ENCODE results near the gene CCL11.
"Not testable (repeated sequence)": the region's sequence is repeated elsewhere in the genome, so short reads cannot be mapped to it uniquely, and the experiment has no call there.

The CCL11 gene

GRCh38 chr17:34321964-34322363 is 36.4 kb downstream of the CCL11 start:
- H2BK5ac ChIP-seq (ENCODE audit: low read length) = no peak overlapping the region
- no peaks in the 10 kb centered on the region for H3K79me1 ChIP-seq (ENCODE audit: low read length)
- H4K8ac ChIP-seq (ENCODE audit: low read depth, low read length) = no peak overlapping the region
- no peak overlapping the region for H3K27ac ChIP-seq (ENCODE audit: low read depth, low read length)
- no peaks in the 10 kb centered on the region for H3K27me3 ChIP-seq (ENCODE audit: insufficient read depth, low read length, poor library complexity)
- H3K4ac ChIP-seq (ENCODE audit: low read depth, low read length) = no peak overlapping the region
- H3K56ac ChIP-seq (ENCODE audit: low read length) = no peak overlapping the region
- no peak overlapping the region for H3K4me3 ChIP-seq (ENCODE audit: low read length)
- no peak overlapping the region for H3K18ac ChIP-seq (ENCODE audit: low read length)
- no peak overlapping the region for H2BK15ac ChIP-seq (replicated peaks; ENCODE audit: low read depth)
- DNase-seq = no peak
- no peak overlapping the region for H2BK120ac ChIP-seq (ENCODE audit: low read depth, low read length)
- H3K4me1 ChIP-seq (ENCODE audit: control insufficient read depth, low read depth, low read length) = no peaks in the 10 kb centered on the region
- H2AK5ac ChIP-seq (ENCODE audit: low read length) = no peak overlapping the region
- H3K9ac ChIP-seq (ENCODE audit: low read length) = no peak overlapping the region
- no peak overlapping the region for H4K5ac ChIP-seq (ENCODE audit: low read length)
- H3K36me3 ChIP-seq (ENCODE audit: control insufficient read depth, insufficient read depth, low read length) = no peaks in the 10 kb centered on the region
- H3K23ac ChIP-seq (ENCODE audit: low read length) = no peak overlapping the region
- no peak overlapping the region for H3K4me2 ChIP-seq (ENCODE audit: low read length)
- no peaks in the 10 kb centered on the region for H3K79me2 ChIP-seq (ENCODE audit: control insufficient read depth, insufficient read depth, low read length)

- not testable (repeated sequence) for H4K5ac ChIP-seq (ENCODE audit: low read length); H2BK120ac ChIP-seq (ENCODE audit: low read depth, low read length); H3K18ac ChIP-seq (ENCODE audit: low read length); DNase-seq; H3K56ac ChIP-seq (ENCODE audit: low read length); H4K8ac ChIP-seq (ENCODE audit: low read depth, low read length); H2AK5ac ChIP-seq (ENCODE audit: low read length); H2BK15ac ChIP-seq (replicated peaks; ENCODE audit: low read depth); H3K4ac ChIP-seq (ENCODE audit: low read depth, low read length); H3K4me3 ChIP-seq (ENCODE audit: low read length); H3K4me2 ChIP-seq (ENCODE audit: low read length); H3K27me3 ChIP-seq (ENCODE audit: insufficient read depth, low read length, poor library complexity); H3K79me1 ChIP-seq (ENCODE audit: low read length); H3K4me1 ChIP-seq (ENCODE audit: control insufficient read depth, low read depth, low read length); H2BK5ac ChIP-seq (ENCODE audit: low read length); H3K27ac ChIP-seq (ENCODE audit: low read depth, low read length); H3K36me3 ChIP-seq (ENCODE audit: control insufficient read depth, insufficient read depth, low read length); H3K23ac ChIP-seq (ENCODE audit: low read length); H3K9ac ChIP-seq (ENCODE audit: low read length); H3K79me2 ChIP-seq (ENCODE audit: control insufficient read depth, insufficient read depth, low read length)
- no CpG with 5 or more reads among the region's 4 CpGs for WGBS (ENCODE audit: extremely low coverage, insufficient coverage, low lambda C conversion rate)
These were observed 42.0 kb downstream of the CCL11 start for GRCh38 chr17:34327580-34327979.

- H2BK5ac ChIP-seq (ENCODE audit: low read length) = no peak overlapping the region
- no peaks in the 10 kb centered on the region for H3K27me3 ChIP-seq (ENCODE audit: insufficient read depth, low read length, poor library complexity)
- no peak overlapping the region for H3K23ac ChIP-seq (ENCODE audit: low read length)
- H3K9ac ChIP-seq (ENCODE audit: low read length) = no peak overlapping the region
- H2BK120ac ChIP-seq (ENCODE audit: low read depth, low read length) = no peak overlapping the region
- H3K18ac ChIP-seq (ENCODE audit: low read length) = no peak overlapping the region
- H4K5ac ChIP-seq (ENCODE audit: low read length) = no peak overlapping the region
- no peak overlapping the region for H3K27ac ChIP-seq (ENCODE audit: low read depth, low read length)
- no peaks in the 10 kb centered on the region for H3K79me2 ChIP-seq (ENCODE audit: control insufficient read depth, insufficient read depth, low read length)
- H3K4me3 ChIP-seq (ENCODE audit: low read length) = no peak overlapping the region
- H4K8ac ChIP-seq (ENCODE audit: low read depth, low read length) = no peak overlapping the region
- H3K4ac ChIP-seq (ENCODE audit: low read depth, low read length) = no peak overlapping the region
- no peaks in the 10 kb centered on the region for H3K79me1 ChIP-seq (ENCODE audit: low read length)
- H3K36me3 ChIP-seq (ENCODE audit: control insufficient read depth, insufficient read depth, low read length) = no peaks in the 10 kb centered on the region
- H2BK15ac ChIP-seq (replicated peaks; ENCODE audit: low read depth) = no peak overlapping the region
- no peak overlapping the region for H3K56ac ChIP-seq (ENCODE audit: low read length)
- no CpG with 5 or more reads among the region's 1 CpG for WGBS (ENCODE audit: extremely low coverage, insufficient coverage, low lambda C conversion rate)
- H3K4me2 ChIP-seq (ENCODE audit: low read length) = no peak overlapping the region
- no peak overlapping the region for H2AK5ac ChIP-seq (ENCODE audit: low read length)
- DNase-seq = no peak
- no peaks in the 10 kb centered on the region for H3K4me1 ChIP-seq (ENCODE audit: control insufficient read depth, low read depth, low read length)
These were observed 52.2 kb downstream of the CCL11 start for GRCh38 chr17:34337701-34338100.
